Activated CD4-positive, alpha-beta memory T cell treated with anti-CD3 and anti-CD28 coated beads, Interleukin-2, amount 10 ng/mL, durations not matched to agents 7 days and 5 days (primary cell): Measurements from ENCODE around the gene GPC6. TPM values are rescaled to one million over a fixed set of nuclear protein-coding genes. Genes with fewer than 3 reads are reported as not detected.

Source experiments
- CTCF ChIA-PET: fragments of 350-600 bp; sonication (Branson Sonifier 250); formaldehyde crosslinking; loops from one replicate; lab custom pipeline; 2021; ENCODE audit warnings: antibody characterized with exemption, inconsistent platforms; lab: Charles Lee
- POLR2A ChIA-PET: fragments of 350-600 bp; sonication (Branson Sonifier 250); formaldehyde crosslinking; loops from one replicate; lab custom pipeline; 2021; ENCODE audit warnings: antibody characterized with exemption; lab: Charles Lee
- DNase-seq: peaks from one replicate; pipeline ENCODE4 v3.0.0-alpha.2; 2020
- H3K27ac Mint-ChIP-seq: one replicate; pipeline ENCODE4 v1.8.0; 2021; ENCODE audit warnings: mild to moderate bottlenecking, mixed read lengths
- H3K27me3 Mint-ChIP-seq: one replicate; pipeline ENCODE4 v1.8.0; 2021; ENCODE audit warnings: mixed read lengths
- H3K36me3 Mint-ChIP-seq: one replicate; pipeline ENCODE4 v1.8.0; 2021; ENCODE audit warnings: low read depth, mixed read lengths
- H3K4me1 Mint-ChIP-seq: one replicate; pipeline ENCODE4 v1.8.0; 2021; ENCODE audit warnings: mixed read lengths
- H3K4me3 Mint-ChIP-seq: one replicate; pipeline ENCODE4 v1.8.0; 2021; ENCODE audit warnings: mild to moderate bottlenecking, mixed read lengths
- H3K9me3 Mint-ChIP-seq: one replicate; pipeline ENCODE4 v1.8.0; 2021; ENCODE audit warnings: mixed read lengths
- total RNA-seq, 2 experiments: library from RNA; stranded (reverse); gene quantifications; one replicate each; pipeline ENCODE4 v1.2.3, GENCODE V29; 2021

Gene GPC6
- total RNA-seq, 2 experiments from 2014 or later, result not detected

DNA sequence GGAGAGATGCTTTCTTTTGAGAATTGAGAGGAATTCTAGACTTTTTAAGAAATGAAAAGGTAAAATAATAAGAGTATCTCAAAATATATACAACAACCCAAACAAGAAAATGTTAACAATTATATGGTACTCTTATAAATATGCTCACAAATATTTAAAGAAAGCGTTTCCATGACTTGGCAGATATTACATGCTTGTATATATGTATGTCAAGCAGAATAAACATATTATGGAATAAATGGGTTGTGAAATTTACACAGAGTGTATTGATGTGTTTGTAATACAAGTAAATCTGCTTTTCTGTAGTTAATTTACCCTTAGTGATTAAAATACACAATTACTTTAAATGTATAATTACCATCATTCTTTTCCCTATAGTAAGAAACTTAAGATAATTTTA is 65.8 kb downstream of the GPC6 start:
- POLR2A ChIA-PET, result no interaction called here
- Mint-ChIP-seq H3K9me3 (peaks cover 2% of the 10 kb centered on the region), H3K4me1 (no peaks in the 10 kb centered on the region), H3K36me3 (no peaks in the 10 kb centered on the region), H3K4me3 (no peak overlapping the region), H3K27ac (no peak overlapping the region), H3K27me3 (no peaks in the 10 kb centered on the region)
- CTCF ChIA-PET, result no interaction called here
- DNase-seq, result no peak

DNA sequence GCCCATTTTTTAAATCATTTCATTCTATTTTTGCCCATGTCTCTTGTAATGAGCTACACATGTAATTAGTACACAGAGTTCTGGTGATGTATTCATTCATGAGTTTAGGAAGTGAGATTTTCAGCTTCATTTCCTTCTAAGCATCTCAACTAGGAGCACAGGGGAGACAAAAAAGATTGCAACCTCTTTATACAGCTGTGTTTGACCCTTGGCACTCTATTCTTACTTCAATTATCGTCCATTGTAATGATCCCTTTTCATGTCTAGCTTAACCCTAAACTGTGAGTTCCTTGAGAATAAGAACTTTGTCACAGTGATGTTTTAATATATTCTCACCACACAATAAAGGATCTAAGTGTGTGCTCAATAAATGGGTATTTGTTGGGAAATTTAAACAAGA is 67.1 kb downstream of the GPC6 start:
- POLR2A ChIA-PET, result no interaction called here

DNA sequence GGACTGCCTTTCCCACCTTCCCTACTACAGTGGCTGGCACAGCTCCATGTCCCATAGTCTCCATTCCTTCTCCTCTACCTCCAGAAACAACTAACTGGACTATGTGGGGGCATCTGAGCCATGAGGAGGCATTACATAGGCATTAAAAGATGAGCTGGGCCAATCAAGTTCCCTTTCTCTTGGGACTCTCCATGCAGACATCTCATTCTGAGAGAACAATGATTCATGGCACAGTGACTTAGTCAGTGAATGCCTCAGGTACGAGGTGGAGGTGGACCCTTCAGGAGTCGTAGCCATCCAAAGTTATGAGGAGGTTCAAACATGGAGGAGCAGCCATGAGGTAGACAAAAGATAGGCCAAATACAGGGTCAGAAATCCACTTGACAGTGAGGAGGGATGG is 70.0 kb downstream of the GPC6 start:
- POLR2A ChIA-PET, result no interaction called here

More for the DNA sequence above, 67.1 kb downstream of the GPC6 start:
- Mint-ChIP-seq H3K27me3 (no peaks in the 10 kb centered on the region), H3K36me3 (no peaks in the 10 kb centered on the region), H3K4me1 (no peaks in the 10 kb centered on the region), H3K27ac (no peak overlapping the region), H3K9me3 (peaks cover 2% of the 10 kb centered on the region), H3K4me3 (no peak overlapping the region)
- DNase-seq, result no peak
- CTCF ChIA-PET, result no interaction called here

DNA sequence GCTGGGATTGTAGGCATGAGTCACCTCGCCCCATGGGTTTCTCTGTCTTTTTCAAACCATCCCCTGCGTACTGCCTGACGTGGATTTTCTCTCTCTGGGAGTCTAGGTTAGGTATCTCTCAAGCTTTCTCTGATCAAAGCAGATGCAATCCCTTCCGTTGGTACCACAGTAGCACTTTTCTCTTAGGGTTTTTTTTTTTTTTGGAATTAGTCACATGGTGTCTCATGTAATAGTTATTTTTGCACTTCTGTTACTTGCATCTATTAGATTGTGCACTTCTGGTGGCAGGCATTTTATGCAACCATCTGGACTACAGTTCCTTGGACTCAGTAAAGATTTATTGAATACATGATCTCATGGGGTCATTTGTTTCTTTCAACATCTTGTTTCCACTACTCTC is 72.1 kb downstream of the GPC6 start:
- ChIA-PET POLR2A (no interaction called here), CTCF (no interaction called here)
- Mint-ChIP-seq H3K4me3 (no peak overlapping the region), H3K9me3 (peaks cover 2% of the 10 kb centered on the region), H3K4me1 (no peaks in the 10 kb centered on the region), H3K27me3 (no peaks in the 10 kb centered on the region), H3K36me3 (no peaks in the 10 kb centered on the region), H3K27ac (no peak overlapping the region)
- DNase-seq, result no peak

More for the DNA sequence above, 70.0 kb downstream of the GPC6 start:
- Mint-ChIP-seq H3K4me1 (no peaks in the 10 kb centered on the region), H3K27me3 (no peaks in the 10 kb centered on the region), H3K9me3 (peaks cover 2% of the 10 kb centered on the region), H3K4me3 (no peak overlapping the region), H3K27ac (no peak overlapping the region), H3K36me3 (no peaks in the 10 kb centered on the region)
- DNase-seq, result no peak
- CTCF ChIA-PET, result no interaction called here

DNA sequence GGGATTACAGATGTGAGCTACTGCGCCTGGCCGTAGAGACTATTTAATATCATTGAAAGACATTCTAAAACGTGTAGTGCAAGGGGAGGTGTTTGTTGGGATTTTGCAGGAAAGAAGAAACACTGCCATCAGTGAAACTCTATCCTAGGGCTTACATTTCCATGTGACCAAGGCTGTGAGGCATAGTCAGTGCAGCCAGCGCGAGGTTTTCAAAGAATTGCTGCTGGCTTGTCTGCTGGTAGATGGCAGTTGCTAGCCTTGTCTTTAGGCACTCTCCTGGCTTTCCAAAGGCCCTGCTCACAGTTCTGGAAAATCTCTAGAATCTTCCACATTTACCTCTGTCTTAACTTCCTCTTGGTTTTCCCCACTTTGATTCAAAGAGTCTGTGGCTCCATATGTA is 77.5 kb downstream of the GPC6 start:
- Mint-ChIP-seq H3K9me3 (no peaks in the 10 kb centered on the region), H3K27ac (no peak overlapping the region), H3K36me3 (no peaks in the 10 kb centered on the region), H3K27me3 (no peaks in the 10 kb centered on the region), H3K4me3 (no peak overlapping the region), H3K4me1 (no peaks in the 10 kb centered on the region)
- DNase-seq, result no peak
- POLR2A ChIA-PET, result no interaction called here
- CTCF ChIA-PET, result no interaction called here

DNA sequence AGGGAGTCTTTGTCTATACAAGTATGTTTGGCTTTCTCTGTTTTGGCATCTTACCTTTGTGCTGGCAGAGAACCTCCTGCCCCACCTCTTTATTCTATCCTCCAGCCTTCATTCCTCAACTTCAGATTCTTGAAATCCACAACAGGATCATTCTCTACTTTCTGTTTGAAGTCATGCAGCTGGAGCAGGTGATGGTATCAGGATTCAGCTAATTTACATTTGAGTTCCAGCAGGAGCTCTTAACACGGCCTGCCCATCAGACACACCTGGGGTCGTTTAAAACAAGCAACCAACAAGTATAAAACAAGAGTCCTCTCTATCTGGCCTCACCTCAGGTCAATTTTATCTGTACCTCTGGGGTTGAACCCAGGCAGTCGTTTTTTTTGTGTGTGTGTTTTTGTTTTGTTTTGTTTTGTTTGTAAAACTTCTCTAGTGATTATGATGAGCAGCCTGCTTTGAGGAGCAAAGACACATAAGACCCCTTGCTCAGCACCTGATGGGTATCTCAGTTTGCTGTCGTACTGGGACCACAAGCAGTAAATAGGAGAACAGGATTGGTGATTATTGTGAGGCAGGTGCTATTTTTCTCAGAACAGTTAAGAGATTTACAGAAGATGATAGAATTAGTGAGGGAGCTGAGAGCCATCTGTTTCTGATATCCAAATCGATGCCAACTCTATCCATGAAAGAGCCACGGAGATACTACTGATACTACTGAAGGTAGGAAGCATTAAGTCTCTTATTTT is 78.4 kb downstream of the GPC6 start:
- H3K27me3 Mint-ChIP-seq, result no peaks in the 10 kb centered on the region
- H3K27ac Mint-ChIP-seq, result no peak overlapping the region
- H3K4me3 Mint-ChIP-seq, result no peak overlapping the region
- no peaks in the 10 kb centered on the region for H3K9me3 Mint-ChIP-seq
- ChIA-PET POLR2A (no interaction called here), CTCF (no interaction called here)
- no peak for DNase-seq
- H3K4me1 Mint-ChIP-seq, result no peaks in the 10 kb centered on the region
- no peaks in the 10 kb centered on the region for H3K36me3 Mint-ChIP-seq

DNA sequence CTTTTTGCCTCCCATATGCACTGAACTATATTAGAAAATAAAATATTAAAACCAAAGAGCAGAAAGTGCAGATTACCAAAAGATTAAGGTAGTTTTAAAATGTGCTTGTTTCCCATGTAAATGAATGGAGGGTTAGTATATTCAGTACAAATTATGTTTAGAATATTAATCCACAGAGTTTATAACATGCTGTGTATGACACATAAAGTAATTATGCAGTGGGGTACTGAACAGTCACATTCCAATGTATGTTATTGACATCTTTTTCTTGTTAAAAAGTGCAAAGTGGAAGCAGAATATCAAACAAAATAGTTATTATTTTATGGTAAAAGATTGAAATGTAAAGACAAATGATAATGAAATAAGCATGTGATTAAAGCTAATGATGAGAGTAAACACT is 79.3 kb downstream of the GPC6 start:
- Mint-ChIP-seq H3K4me1 (no peaks in the 10 kb centered on the region), H3K27ac (no peak overlapping the region), H3K36me3 (no peaks in the 10 kb centered on the region), H3K27me3 (no peaks in the 10 kb centered on the region), H3K9me3 (no peaks in the 10 kb centered on the region), H3K4me3 (no peak overlapping the region)
- POLR2A ChIA-PET, result no interaction called here
- DNase-seq, result no peak
- CTCF ChIA-PET, result no interaction called here

DNA sequence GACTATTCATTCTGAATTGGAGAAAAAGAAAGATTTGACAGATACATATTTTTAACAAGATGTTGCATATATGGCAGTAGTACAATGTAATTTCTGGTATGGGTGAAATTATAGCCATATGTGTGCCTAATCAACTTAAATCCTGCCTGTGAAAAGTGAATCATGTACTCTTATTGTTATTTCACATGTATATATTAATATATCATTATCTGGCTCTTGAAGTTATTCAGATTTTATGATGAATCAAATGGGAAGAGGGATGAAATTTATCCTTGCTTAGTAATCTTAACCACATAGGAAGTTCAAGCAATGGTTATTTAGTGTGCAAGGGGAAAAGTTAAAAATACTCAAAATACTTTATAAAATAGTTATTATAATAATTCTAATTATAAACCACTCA is 80.5 kb downstream of the GPC6 start:
- no peaks in the 10 kb centered on the region for H3K27me3 Mint-ChIP-seq
- POLR2A ChIA-PET, result no interaction called here
- CTCF ChIA-PET, result no interaction called here
- no peaks in the 10 kb centered on the region for H3K36me3 Mint-ChIP-seq
- no peak for DNase-seq
- no peaks in the 10 kb centered on the region for H3K9me3 Mint-ChIP-seq
- no peaks in the 10 kb centered on the region for H3K4me1 Mint-ChIP-seq
- no peak overlapping the region for H3K4me3 Mint-ChIP-seq
- no peak overlapping the region for H3K27ac Mint-ChIP-seq

DNA sequence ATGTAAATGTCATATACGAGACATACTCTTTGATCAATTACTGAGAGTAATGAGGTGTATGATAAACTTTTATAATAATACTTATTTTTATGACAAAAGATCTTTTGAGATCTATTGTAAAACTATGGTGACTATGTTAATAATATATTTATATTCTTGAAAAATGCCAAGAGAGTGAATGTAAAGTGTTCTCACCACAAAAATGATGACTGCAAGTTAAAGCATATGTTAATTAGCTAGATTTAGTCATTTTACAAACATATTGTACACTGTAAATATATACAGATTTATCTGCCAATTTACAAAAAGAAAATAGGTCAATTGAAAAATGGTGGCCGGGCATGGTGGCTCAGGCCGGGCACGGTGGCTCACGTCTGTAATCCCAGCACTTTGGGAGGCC is 81.0 kb downstream of the GPC6 start:
- DNase-seq, result no peak
- no peaks in the 10 kb centered on the region for H3K4me1 Mint-ChIP-seq
- ChIA-PET CTCF (no interaction called here), POLR2A (no interaction called here)
- no peak overlapping the region for H3K4me3 Mint-ChIP-seq
- H3K36me3 Mint-ChIP-seq, result no peaks in the 10 kb centered on the region
- H3K27me3 Mint-ChIP-seq, result no peaks in the 10 kb centered on the region
- no peaks in the 10 kb centered on the region for H3K9me3 Mint-ChIP-seq
- H3K27ac Mint-ChIP-seq, result no peak overlapping the region

DNA sequence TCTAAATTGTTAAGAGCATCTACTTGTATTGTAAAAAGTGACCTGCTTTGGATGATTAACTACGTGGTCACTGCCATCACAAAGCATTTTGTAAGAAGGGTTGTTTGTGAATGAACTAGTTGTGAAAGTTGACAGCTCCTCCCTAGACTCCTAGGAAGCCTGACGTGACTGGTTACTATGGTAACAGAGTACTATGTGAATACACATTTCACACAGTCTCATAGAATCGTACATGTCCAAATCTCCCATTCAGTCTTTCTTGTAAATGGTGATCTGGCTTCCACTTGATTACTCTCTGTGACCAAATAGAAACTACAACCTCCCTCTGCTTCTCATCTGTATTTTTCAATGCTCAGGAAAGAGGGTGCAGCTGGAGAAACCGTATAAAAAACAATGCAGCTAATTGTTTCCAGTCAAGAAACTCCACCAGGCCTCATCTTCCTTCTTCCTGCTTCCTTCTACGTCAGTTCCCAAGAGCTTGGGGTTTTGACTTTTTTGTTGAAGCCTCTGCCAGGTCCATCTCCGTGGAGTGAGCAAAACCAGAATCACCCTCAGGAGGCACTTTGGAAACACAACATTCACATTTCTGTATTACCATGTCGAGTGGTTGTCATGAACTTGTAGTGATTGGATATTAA is 83.4 kb downstream of the GPC6 start:
- Mint-ChIP-seq H3K27ac (no peak overlapping the region), H3K9me3 (no peaks in the 10 kb centered on the region), H3K27me3 (no peaks in the 10 kb centered on the region), H3K36me3 (no peaks in the 10 kb centered on the region), H3K4me3 (no peak overlapping the region), H3K4me1 (no peaks in the 10 kb centered on the region)
- ChIA-PET POLR2A (no interaction called here), CTCF (no interaction called here)
- no peak for DNase-seq

DNA sequence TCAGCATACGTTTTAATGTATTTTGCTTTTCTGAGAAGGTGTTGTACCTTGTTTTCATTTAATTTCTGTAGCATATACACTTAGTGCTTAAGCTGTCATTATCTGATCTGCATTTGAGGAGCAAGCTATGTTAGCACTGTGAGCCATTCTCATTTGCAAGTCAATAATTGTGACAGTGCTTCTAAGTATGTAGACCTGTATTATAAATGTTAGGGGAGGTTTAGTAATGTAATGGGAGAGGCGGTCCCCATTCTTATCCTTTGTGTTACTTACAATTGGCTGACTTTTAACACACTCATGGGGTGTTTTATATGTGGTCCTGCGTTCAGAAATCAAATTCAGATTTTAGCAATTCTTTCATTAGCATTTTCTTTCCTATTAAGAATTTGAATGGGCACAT is 90.2 kb downstream of the GPC6 start:
- Mint-ChIP-seq H3K9me3 (no peaks in the 10 kb centered on the region), H3K27ac (no peak overlapping the region), H3K27me3 (no peaks in the 10 kb centered on the region), H3K36me3 (no peaks in the 10 kb centered on the region), H3K4me1 (no peaks in the 10 kb centered on the region), H3K4me3 (no peak overlapping the region)
- POLR2A ChIA-PET, result no interaction called here
- no peak for DNase-seq
- CTCF ChIA-PET, result no interaction called here

DNA sequence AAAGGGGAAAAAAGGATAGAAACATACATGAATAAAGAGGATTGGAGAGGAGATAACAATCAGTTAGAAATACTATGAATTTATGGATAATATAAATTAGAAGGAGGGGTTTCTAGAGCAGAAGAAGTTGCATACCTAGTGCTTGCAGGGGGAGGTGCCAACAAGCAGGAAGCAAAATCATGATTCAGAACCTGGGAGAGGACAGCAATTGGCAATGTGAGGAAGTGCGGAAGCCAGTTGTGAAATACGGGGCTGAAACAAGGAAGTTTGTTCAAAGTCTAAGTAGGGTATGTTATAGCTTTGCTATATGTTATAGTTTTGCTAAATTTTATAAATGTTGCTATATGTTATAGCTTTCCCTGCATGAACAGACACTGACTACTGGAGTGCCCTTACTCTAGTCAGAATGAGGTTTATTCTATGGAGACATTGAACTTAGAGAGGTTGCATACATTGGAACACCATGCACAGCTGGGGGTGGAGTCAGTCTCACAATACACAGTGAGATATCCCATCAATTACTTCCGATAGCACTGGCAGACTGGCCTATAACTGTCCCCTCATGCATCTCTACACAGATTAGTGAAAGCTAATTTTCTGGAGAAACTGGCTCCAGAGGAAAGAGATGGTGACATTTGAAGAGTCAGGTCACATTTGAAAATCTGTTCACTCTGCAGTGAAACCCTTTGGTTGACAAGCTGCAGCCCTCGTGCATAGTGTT is 92.1 kb downstream of the GPC6 start:
- H3K4me1 Mint-ChIP-seq, result no peaks in the 10 kb centered on the region
- DNase-seq, result no peak
- CTCF ChIA-PET, result no interaction called here
- H3K36me3 Mint-ChIP-seq, result no peaks in the 10 kb centered on the region
- no peak overlapping the region for H3K27ac Mint-ChIP-seq
- no peaks in the 10 kb centered on the region for H3K9me3 Mint-ChIP-seq
- POLR2A ChIA-PET, result no interaction called here
- H3K27me3 Mint-ChIP-seq, result no peaks in the 10 kb centered on the region
- H3K4me3 Mint-ChIP-seq, result no peak overlapping the region

DNA sequence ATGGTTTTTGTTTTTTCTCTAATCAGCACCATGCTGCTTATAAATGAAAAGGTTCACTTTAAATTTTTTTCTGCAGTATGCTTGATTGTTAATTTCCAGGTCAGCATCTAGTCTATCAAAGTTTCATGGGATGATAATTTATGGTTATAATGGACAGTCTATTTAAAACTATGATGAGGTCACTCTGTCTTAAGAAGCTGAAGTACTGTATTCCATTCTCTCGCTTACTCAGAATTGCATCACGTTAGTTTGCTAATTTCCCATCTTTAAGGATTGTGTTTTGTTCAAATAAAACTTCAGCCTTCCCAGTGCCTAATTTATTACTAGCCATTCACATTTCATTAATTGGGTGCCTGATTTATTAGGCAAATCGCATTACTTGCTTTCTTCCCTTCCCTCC is 94.3 kb downstream of the GPC6 start:
- Mint-ChIP-seq H3K27me3 (no peaks in the 10 kb centered on the region), H3K9me3 (no peaks in the 10 kb centered on the region), H3K4me1 (no peaks in the 10 kb centered on the region), H3K27ac (no peak overlapping the region), H3K4me3 (no peak overlapping the region), H3K36me3 (no peaks in the 10 kb centered on the region)
- POLR2A ChIA-PET, result no interaction called here
- no peak for DNase-seq
- CTCF ChIA-PET, result no interaction called here
